ENCODE results near the gene ATP6V0A1.

Gene ATP6V0A1

DNA sequence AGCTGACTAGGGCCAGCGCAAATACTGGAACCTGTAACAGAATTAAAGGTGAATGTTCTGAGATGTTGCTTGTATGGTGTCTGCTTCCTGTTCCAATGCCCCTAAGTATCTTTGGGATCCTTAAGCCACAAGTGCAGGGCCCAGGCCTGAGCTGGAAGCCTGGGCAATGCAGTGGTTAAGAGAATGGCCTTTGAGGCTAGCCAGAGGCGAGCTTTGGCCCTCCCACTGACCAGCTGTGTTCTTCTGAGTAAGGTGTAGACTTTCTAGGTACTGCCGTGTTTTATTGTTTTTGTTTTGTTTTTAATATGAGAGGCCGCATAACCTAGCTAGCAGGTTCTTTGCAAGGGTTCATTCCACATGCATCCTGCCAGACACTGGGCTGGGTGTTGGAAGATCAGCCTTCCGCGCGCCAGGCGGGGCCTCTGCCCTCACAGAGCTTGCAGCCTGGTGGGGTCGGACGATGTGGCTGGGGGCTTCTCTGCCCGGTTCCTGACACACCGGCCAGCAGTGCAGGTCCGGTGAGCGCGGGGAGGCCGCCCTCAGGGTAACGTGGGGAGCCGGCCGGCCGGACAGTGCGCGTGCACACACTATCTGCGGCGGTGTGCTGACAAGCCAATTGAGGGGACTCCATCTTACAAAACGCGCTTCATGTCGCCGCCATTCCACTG, 107.7 kb downstream of the ATP6V0A1 start:
- no peak for DNase-seq (ENCODE audit: extremely low read depth, low read depth)
- TF ChIP-seq, protein P1, sequence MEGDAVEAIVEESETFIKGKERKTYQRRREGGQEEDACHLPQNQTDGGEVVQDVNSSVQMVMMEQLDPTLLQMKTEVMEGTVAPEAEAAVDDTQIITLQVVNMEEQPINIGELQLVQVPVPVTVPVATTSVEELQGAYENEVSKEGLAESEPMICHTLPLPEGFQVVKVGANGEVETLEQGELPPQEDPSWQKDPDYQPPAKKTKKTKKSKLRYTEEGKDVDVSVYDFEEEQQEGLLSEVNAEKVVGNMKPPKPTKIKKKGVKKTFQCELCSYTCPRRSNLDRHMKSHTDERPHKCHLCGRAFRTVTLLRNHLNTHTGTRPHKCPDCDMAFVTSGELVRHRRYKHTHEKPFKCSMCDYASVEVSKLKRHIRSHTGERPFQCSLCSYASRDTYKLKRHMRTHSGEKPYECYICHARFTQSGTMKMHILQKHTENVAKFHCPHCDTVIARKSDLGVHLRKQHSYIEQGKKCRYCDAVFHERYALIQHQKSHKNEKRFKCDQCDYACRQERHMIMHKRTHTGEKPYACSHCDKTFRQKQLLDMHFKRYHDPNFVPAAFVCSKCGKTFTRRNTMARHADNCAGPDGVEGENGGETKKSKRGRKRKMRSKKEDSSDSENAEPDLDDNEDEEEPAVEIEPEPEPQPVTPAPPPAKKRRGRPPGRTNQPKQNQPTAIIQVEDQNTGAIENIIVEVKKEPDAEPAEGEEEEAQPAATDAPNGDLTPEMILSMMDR (IDR thresholded peaks at IDR 0.05; ENCODE audit: low read depth, low read length, missing control alignments): no peak
- peak overlapping the region; percentile 80 for H3K4me3 ChIP-seq (replicated peaks; ENCODE audit: low read depth, low read length)

DNA sequence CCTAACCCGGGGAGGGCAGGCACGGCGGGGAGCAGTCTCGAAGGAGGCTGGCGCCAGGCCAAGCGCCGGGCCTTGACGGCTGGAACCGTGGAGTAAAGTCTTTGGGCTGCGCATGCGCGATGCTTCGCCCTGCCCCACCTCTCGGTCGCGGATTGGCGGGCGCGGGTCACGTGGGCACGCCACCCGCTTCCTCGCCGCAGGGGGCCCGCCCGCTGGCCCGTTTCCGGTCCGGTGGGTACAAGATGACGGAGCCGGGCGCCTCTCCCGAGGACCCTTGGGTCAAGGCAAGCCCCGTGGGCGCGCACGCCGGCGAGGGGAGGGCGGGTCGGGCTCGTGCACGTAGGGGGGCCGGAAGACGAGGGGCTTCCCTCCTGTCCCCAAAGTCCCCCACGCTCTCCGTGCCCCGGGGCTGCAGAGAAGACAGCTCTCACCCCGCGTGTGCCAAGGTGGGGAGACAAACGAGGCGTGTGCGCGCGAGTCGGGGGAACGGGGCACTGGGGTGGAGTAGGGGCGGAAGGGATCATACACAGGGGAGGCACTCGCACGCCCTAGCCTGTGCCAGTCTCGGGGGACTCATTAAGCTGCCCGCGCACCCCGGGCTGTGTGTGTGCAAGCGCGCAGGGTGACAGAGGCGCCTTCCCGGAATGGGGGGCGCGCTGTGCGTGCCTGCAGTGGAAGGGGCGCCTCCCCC, 108.3 kb downstream of the ATP6V0A1 start, which contains the start of gene MLX:
Gene MLX, plus strand, starts transcription at position 218 of the 691 bp plus-strand sequence. Its CDS starts 25 bp downstream, at position 243.
- TF ChIP-seq, protein P1 (IDR thresholded peaks at IDR 0.05; ENCODE audit: low read depth, low read length, missing control alignments): no peak
- DNase-seq (ENCODE audit: extremely low read depth, low read depth): peak; percentile 61
- peak within 1 kb of the TSS; percentile 80 for H3K4me3 ChIP-seq (replicated peaks; ENCODE audit: low read depth, low read length)

DNA sequence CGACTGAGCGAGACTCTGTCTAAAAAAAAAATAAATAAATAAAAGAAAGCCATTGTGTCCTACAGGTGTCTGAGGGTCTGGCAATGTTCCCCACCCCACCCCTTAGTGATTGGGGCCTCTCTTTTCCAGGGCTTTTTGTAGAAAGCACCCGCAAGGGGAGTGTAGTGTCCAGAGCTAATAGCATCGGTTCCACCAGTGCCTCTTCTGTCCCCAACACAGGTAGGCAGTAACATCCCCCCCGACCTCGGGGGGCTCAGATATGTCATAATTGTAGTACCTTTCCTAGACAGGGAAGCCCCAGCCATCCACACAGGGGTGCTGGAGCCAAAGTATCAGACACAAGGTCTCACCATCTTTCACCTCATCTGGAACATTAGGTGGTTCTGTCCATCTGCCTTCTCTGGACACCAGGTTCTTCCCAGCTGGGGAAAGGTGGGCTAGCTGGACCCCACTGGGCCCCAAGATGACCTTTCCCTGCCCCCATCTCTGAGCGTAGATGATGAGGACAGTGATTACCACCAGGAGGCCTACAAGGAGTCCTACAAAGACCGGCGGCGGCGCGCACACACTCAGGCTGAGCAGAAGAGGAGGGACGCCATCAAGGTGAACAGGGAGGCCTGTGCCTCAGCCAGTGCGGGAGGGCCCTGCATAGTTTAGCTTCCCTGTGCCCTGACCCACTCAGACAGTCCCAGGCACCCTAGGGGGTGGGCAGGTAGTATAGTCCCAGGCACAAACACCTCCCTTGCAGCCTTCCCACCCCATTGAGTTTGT, 109.8 kb downstream of the ATP6V0A1 start:
- peak overlapping the region; percentile 80; the same call in 1 of the 2 replicates for H3K4me3 ChIP-seq (replicated peaks; ENCODE audit: low read depth, low read length)
- DNase-seq (ENCODE audit: extremely low read depth, low read depth): no peak
- TF ChIP-seq, protein P1 (IDR thresholded peaks at IDR 0.05; ENCODE audit: low read depth, low read length, missing control alignments): no peak

DNA sequence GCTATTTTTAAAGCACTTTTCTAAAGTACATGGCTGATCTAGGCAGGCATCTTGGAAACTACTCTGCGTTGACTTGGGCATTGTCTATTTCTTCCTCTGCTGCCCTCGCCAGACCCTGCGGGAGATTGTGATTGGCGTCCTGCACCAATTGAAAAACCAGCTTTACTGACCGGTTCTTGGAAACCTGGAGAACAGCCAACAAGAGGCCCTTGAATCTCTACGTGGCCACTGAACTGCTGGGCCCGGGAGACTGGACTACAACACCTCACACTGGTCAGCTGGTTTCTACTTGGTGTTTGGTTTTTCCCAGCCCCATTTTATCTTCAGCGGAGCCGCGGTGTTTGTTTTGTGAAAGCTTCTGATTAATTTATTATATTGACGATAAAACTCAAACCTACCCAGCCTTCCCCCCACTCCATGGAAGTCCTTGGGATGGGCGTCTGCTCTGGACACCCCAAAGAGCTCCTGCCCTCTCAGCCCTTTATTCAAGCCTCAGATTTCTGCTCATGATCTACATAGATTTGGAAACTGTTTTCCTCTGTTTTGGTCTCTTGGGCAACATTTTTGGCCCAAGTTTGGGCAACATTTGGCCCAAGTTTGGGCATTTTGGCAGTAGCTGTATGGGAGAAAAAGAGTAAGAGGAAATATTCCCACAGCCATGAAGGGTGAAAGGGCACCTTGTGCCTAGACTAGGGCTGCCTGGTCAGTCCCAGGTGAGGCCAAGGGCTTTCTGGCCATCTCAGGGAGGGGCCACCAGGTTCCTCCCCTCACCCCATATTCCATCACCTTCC, 113.0 kb downstream of the ATP6V0A1 start:
- no peak for DNase-seq (ENCODE audit: extremely low read depth, low read depth)
- TF ChIP-seq, protein P1 (IDR thresholded peaks at IDR 0.05; ENCODE audit: low read depth, low read length, missing control alignments): no peak

More for the DNA sequence above, 113.0 kb downstream of the ATP6V0A1 start:
- no peak overlapping the region for H3K4me3 ChIP-seq (replicated peaks; ENCODE audit: low read depth, low read length)
